ENCODE measurements around the gene NELFB. TPM values are rescaled to one million over a fixed set of nuclear protein-coding genes. Genes with fewer than 3 reads are reported as not detected.

The NELFB gene
- total RNA-seq, 1 experiment from 2014 or later = 40.5 TPM

DNA sequence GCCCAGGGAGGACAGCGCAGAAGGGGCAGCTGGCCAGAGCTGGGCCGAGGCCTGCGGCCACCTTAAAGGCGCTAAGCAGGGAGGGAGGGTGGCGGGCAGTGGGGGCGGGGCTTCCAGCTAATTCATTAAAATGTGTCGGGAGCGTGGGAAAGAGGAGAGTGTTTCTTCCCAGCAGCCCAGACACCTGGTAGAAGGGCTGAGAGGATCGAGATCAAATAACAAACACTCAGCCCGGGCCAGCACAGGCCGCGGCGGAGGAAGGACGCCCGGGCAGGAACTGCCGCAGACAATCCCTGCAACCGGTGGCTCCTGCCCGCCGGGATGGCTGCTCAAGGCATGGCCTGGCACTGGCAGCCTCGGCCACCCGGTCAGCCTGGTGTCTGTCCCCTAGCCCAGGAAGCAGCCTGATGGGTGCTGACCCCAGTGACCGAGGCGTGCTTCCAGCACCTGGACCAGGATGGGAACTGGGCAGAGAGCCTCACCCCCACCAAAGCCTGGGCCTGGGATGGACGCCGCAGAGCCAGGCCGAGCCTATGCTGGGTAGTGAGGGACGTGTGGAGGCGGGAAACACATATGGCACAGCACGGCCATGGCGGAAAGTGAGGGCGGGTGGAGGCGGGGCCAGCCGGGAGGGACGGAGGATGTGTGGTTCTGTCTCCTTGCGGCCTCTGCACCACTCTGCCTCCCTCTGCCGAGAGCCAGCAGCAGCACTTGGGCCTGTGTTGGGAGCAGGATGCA lies 50.1 kb downstream of the NELFB start:
- CTCF ChIA-PET = interaction anchor here (1.2 kb wide), 1 partner anchor 9 kb away, joined by 3 read pairs; no protein-coding TSS in a partner anchor

DNA sequence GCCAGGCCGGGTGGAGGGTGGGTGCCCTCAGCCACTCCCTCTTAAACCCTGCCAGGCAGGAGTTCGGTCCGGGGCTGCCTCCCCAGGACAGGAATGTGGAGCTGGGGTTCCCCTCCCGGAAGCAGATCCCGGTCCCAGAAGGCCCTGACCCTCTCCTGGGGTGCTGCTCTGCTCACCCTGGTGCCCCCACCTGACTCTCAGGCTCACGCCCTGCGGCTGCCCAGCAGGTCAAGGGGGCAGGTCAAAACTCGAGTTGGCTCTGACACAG lies 50.6 kb downstream of the NELFB start:
- ChIA-PET CTCF (no interaction called here), POLR2A (no interaction called here)
- Mint-ChIP-seq H3K4me3 (ENCODE audit: unreplicated experiment) (no peak overlapping the region), H3K27me3 (ENCODE audit: insufficient read depth, unreplicated experiment) (no peaks in the 10 kb centered on the region), H3K9me3 (ENCODE audit: unreplicated experiment) (no peaks in the 10 kb centered on the region), H3K27ac (ENCODE audit: low read depth, unreplicated experiment) (no peak overlapping the region), H3K4me1 (ENCODE audit: insufficient read depth, unreplicated experiment) (no peaks in the 10 kb centered on the region), H3K36me3 (ENCODE audit: insufficient read depth, unreplicated experiment) (peaks cover 7% of the 10 kb centered on the region)
- TF ChIP-seq, protein P1, sequence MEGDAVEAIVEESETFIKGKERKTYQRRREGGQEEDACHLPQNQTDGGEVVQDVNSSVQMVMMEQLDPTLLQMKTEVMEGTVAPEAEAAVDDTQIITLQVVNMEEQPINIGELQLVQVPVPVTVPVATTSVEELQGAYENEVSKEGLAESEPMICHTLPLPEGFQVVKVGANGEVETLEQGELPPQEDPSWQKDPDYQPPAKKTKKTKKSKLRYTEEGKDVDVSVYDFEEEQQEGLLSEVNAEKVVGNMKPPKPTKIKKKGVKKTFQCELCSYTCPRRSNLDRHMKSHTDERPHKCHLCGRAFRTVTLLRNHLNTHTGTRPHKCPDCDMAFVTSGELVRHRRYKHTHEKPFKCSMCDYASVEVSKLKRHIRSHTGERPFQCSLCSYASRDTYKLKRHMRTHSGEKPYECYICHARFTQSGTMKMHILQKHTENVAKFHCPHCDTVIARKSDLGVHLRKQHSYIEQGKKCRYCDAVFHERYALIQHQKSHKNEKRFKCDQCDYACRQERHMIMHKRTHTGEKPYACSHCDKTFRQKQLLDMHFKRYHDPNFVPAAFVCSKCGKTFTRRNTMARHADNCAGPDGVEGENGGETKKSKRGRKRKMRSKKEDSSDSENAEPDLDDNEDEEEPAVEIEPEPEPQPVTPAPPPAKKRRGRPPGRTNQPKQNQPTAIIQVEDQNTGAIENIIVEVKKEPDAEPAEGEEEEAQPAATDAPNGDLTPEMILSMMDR (IDR thresholded peaks at IDR 0.05; ENCODE audit: unreplicated experiment) = no peak
- intact Hi-C loops (cut with micrococcal nuclease) = no loop called here
- no peak for DNase-seq (ENCODE audit: unreplicated experiment)
- no TSS peak for BruUV-seq (replicated peaks)

More for the DNA sequence above, 50.1 kb downstream of the NELFB start:
- H3K36me3 Mint-ChIP-seq (ENCODE audit: insufficient read depth, unreplicated experiment) = peaks cover 7% of the 10 kb centered on the region
- no TSS peak for BruUV-seq (replicated peaks)
- H3K27ac Mint-ChIP-seq (ENCODE audit: low read depth, unreplicated experiment) = no peak overlapping the region
- no peak for DNase-seq (ENCODE audit: unreplicated experiment)
- no peaks in the 10 kb centered on the region for H3K4me1 Mint-ChIP-seq (ENCODE audit: insufficient read depth, unreplicated experiment)
- POLR2A ChIA-PET = interaction anchor here (2.0 kb wide), 1 partner anchor 117 kb away, joined by 5 read pairs; the partner anchor contains the start of gene EXD3
- TF ChIP-seq, protein P1 (IDR thresholded peaks at IDR 0.05; ENCODE audit: unreplicated experiment) = no peak
- H3K27me3 Mint-ChIP-seq (ENCODE audit: insufficient read depth, unreplicated experiment) = no peaks in the 10 kb centered on the region
- no peak overlapping the region for H3K4me3 Mint-ChIP-seq (ENCODE audit: unreplicated experiment)
- intact Hi-C loops (cut with micrococcal nuclease) = no loop called here
- no peaks in the 10 kb centered on the region for H3K9me3 Mint-ChIP-seq (ENCODE audit: unreplicated experiment)

- H3K27ac Mint-ChIP-seq (ENCODE audit: low read depth, unreplicated experiment) = no peak overlapping the region
- POLR2A ChIA-PET = no interaction called here
- H3K9me3 Mint-ChIP-seq (ENCODE audit: unreplicated experiment) = no peaks in the 10 kb centered on the region
- TF ChIP-seq, protein P1 (IDR thresholded peaks at IDR 0.05; ENCODE audit: unreplicated experiment) = no peak
- no TSS peak for BruUV-seq (replicated peaks)
- CTCF ChIA-PET = no interaction called here
- H3K36me3 Mint-ChIP-seq (ENCODE audit: insufficient read depth, unreplicated experiment) = peaks cover 7% of the 10 kb centered on the region
- intact Hi-C loops (cut with micrococcal nuclease) = no loop called here
- H3K4me1 Mint-ChIP-seq (ENCODE audit: insufficient read depth, unreplicated experiment) = no peaks in the 10 kb centered on the region
- no peaks in the 10 kb centered on the region for H3K27me3 Mint-ChIP-seq (ENCODE audit: insufficient read depth, unreplicated experiment)
- no peak overlapping the region for H3K4me3 Mint-ChIP-seq (ENCODE audit: unreplicated experiment)
- DNase-seq (ENCODE audit: unreplicated experiment) = no peak
These were observed 51.1 kb downstream of the NELFB start for GRCh38 chr9:137306066-137306849.

GRCh38 chr9:137306850-137307254 lies 51.7 kb downstream of the NELFB start:
- no peaks in the 10 kb centered on the region for H3K9me3 Mint-ChIP-seq (ENCODE audit: unreplicated experiment)
- intact Hi-C loops (cut with micrococcal nuclease) = no loop called here
- H3K27me3 Mint-ChIP-seq (ENCODE audit: insufficient read depth, unreplicated experiment) = no peaks in the 10 kb centered on the region
- no peak overlapping the region for H3K4me3 Mint-ChIP-seq (ENCODE audit: unreplicated experiment)
- ChIA-PET CTCF (no interaction called here), POLR2A (no interaction called here)
- no peak for DNase-seq (ENCODE audit: unreplicated experiment)
- H3K27ac Mint-ChIP-seq (ENCODE audit: low read depth, unreplicated experiment) = no peak overlapping the region
- H3K36me3 Mint-ChIP-seq (ENCODE audit: insufficient read depth, unreplicated experiment) = peaks cover 7% of the 10 kb centered on the region
- H3K4me1 Mint-ChIP-seq (ENCODE audit: insufficient read depth, unreplicated experiment) = no peaks in the 10 kb centered on the region
- no TSS peak for BruUV-seq (replicated peaks)
- TF ChIP-seq, protein P1 (IDR thresholded peaks at IDR 0.05; ENCODE audit: unreplicated experiment) = no peak
